Small intestine (tissue), 7 donors: ENCODE data around the gene FPR2. TPM values are rescaled to one million over a fixed set of nuclear protein-coding genes. Genes with fewer than 3 reads are reported as not detected.
A peak's percentile ranks its signal among the peaks of the same experiment; 100 is the strongest.
"Not testable (repeated sequence)": the region's sequence is repeated elsewhere in the genome, so short reads cannot be mapped to it uniquely, and the experiment has no call there.

Experiments used
- DNase-seq, 2 donors: peaks; one replicate each; pipeline versions ENCODE4 v3.0.0 to v3.0.0-alpha.2; 2013
- FAIRE-seq: peaks from 2 replicates; lab custom pipeline; 2012; peaks lifted over from hg19 to GRCh38; lab: Jason Lieb, UNC
- H3K27ac ChIP-seq, 3 donors: one replicate each; pipeline ENCODE4 v1.5.1; 2013; ENCODE audit warnings: low read length in 2 of 3, mild to moderate bottlenecking in 2 of 3, control low read depth in 1 of 3, inconsistent platforms in 1 of 3, low read depth in 1 of 3, moderate library complexity in 1 of 3
- H3K27me3 ChIP-seq, 3 donors: one replicate each; pipeline ENCODE4 v1.6.1; 2013; ENCODE audit warnings: low read length in 3 of 3, inconsistent platforms in 1 of 3; ENCODE audit not compliant: control insufficient read depth in 3 of 3, insufficient read depth in 3 of 3
- H3K36me3 ChIP-seq, 3 donors: one replicate each; pipeline ENCODE4 v1.6.1; 2013; ENCODE audit warnings: low read length in 3 of 3, inconsistent platforms in 1 of 3, low read depth in 1 of 3, mild to moderate bottlenecking in 1 of 3, moderate library complexity in 1 of 3; ENCODE audit not compliant: control insufficient read depth in 3 of 3, insufficient read depth in 2 of 3
- H3K4me1 ChIP-seq, 3 donors: one replicate each; pipeline ENCODE4 v1.6.1; 2013; ENCODE audit warnings: low read length in 2 of 3, inconsistent platforms in 1 of 3, low read depth in 1 of 3, mild to moderate bottlenecking in 1 of 3, moderate library complexity in 1 of 3; ENCODE audit not compliant: control insufficient read depth in 3 of 3, insufficient read depth in 2 of 3
- H3K4me3 ChIP-seq, 3 donors: one replicate each; pipeline ENCODE4 v1.5.1; 2013; ENCODE audit warnings: low read length in 3 of 3, control low read depth in 1 of 3, inconsistent platforms in 1 of 3, low read depth in 1 of 3, mild to moderate bottlenecking in 1 of 3, moderate library complexity in 1 of 3
- H3K9me3 ChIP-seq, 2 donors: one replicate each; pipeline ENCODE4 v1.6.1; 2013; ENCODE audit warnings: low read depth in 1 of 2, low read length in 1 of 2; ENCODE audit not compliant: control insufficient read depth in 2 of 2, insufficient read depth in 1 of 2
- WGBS, 3 donors: extraction: QIAGEN DNeasy Blood & Tissue Kit; methylation state at CpG; one replicate each; pipeline ENCODE4 v1.1.7; 2013; 5-methylcytosine and 5-hydroxymethylcytosine counted together
- polyA plus RNA-seq, 4 donors: library from polyadenylated mRNA; stranded (reverse) in 3 of 4; unstranded in 1 of 4; fragments of 200-250 nt in 3 of 4; fragments of 120-200 nt in 1 of 4; gene quantifications; one replicate each; pipeline versions ENCODE4 v1.2.1 to v1.2.3, GENCODE V29; 2013
- donor health status: healthy with polysubstance abuse.
- donor health status: control.
- donor health status: control.
- donor health status: Bipolar disorder and iron deficiency.
- donor health status: healthy.

The FPR2 gene
- polyA plus RNA-seq, 4 donors, result 0.04 to 2.6 (median 1.8) TPM; not detected in 1

- H3K4me3 ChIP-seq, result no peak overlapping the region
- DNase-seq, result no peak
- no peaks in the 10 kb centered on the region for H3K36me3 ChIP-seq
- 68 to 77% (median 74%) methylated on average over 7 of the region's 7 CpGs for WGBS, 3 donors
- no peaks in the 10 kb centered on the region for H3K27me3 ChIP-seq
- H3K4me1 ChIP-seq, result no peaks in the 10 kb centered on the region
- FAIRE-seq, result no peak
- peak overlapping the region in 1 of 3 donors; percentile 57 for H3K27ac ChIP-seq
- H3K9me3 ChIP-seq, result peaks cover 2% of the 10 kb centered on the region in 2 donors
Measured at GRCh38 chr19:51800473-51801244, 39.7 kb downstream of the FPR2 start.

- Histone ChIP-seq H3K4me1 (no peaks in the 10 kb centered on the region), H3K9me3 (peaks cover 2% of the 10 kb centered on the region in 2 donors), H3K4me3 (no peak overlapping the region), H3K36me3 (no peaks in the 10 kb centered on the region), H3K27ac (no peak overlapping the region), H3K27me3 (no peaks in the 10 kb centered on the region)
- no peak for FAIRE-seq
- WGBS, 3 donors, result 57 to 77% (median 74%) methylated on average over 2 of the region's 2 CpGs
- no peak for DNase-seq
Measured at GRCh38 chr19:51802775-51803174, 41.8 kb downstream of the FPR2 start.

- whole genome bisulfite sequencing, 3 donors, result 74 to 78% (median 74%) methylated on average over 4 of the region's 4 CpGs
- H3K27me3 ChIP-seq, result no peaks in the 10 kb centered on the region
- no peaks in the 10 kb centered on the region for H3K4me1 ChIP-seq
- H3K4me3 ChIP-seq, result no peak overlapping the region
- H3K9me3 ChIP-seq, result peaks cover 2% of the 10 kb centered on the region in 2 donors
- DNase-seq (no peak), FAIRE-seq (no peak)
- H3K27ac ChIP-seq, result peak overlapping the region in 1 of 3 donors; percentile 33
- H3K36me3 ChIP-seq, result no peaks in the 10 kb centered on the region
Measured at GRCh38 chr19:51803519-51803918, 42.5 kb downstream of the FPR2 start.

GRCh38 chr19:51803967-51804366 lies 43.0 kb downstream of the FPR2 start:
- no peaks in the 10 kb centered on the region for H3K4me1 ChIP-seq
- H3K27me3 ChIP-seq, result no peaks in the 10 kb centered on the region
- H3K27ac ChIP-seq, result no peak overlapping the region
- H3K4me3 ChIP-seq, result no peak overlapping the region
- H3K36me3 ChIP-seq, result no peaks in the 10 kb centered on the region
- FAIRE-seq (no peak), DNase-seq (no peak)
- 45 to 52% (median 46%) methylated on average over 5 of the region's 5 CpGs for WGBS, 3 donors
- peaks cover 2% of the 10 kb centered on the region in 2 donors for H3K9me3 ChIP-seq

- H3K27ac ChIP-seq, result peak overlapping the region in 1 of 3 donors; percentile 38
- H3K4me1 ChIP-seq, H3K36me3 ChIP-seq, FAIRE-seq, H3K9me3 ChIP-seq, DNase-seq, H3K27me3 ChIP-seq, H3K4me3 ChIP-seq: not testable (repeated sequence)
- whole genome bisulfite sequencing, 3 donors, result 76 to 83% (median 78%) methylated on average over 9 of the region's 9 CpGs
Measured at GRCh38 chr19:51804789-51805188, 43.8 kb downstream of the FPR2 start.

- not testable (repeated sequence) for H3K36me3 ChIP-seq, H3K9me3 ChIP-seq, H3K4me3 ChIP-seq, H3K4me1 ChIP-seq, FAIRE-seq, H3K27me3 ChIP-seq, H3K27ac ChIP-seq, DNase-seq
- 85 to 92% (median 87%) methylated on average over 8 of the region's 8 CpGs for WGBS, 3 donors
Measured at GRCh38 chr19:51805396-51805795, 44.4 kb downstream of the FPR2 start.

GRCh38 chr19:51806571-51806970 lies 45.6 kb downstream of the FPR2 start:
- 80 to 93% (median 87%) methylated on average over 5 of the region's 5 CpGs for WGBS, 3 donors
- not testable (repeated sequence) for FAIRE-seq

GRCh38 chr19:51807111-51807701 lies 46.2 kb downstream of the FPR2 start:
- WGBS, 3 donors, result 38 to 52% (median 46%) methylated on average over 6 of the region's 6 CpGs
- Histone ChIP-seq H3K9me3 (no peaks in the 10 kb centered on the region), H3K27ac (no peak overlapping the region), H3K27me3 (no peaks in the 10 kb centered on the region), H3K36me3 (no peaks in the 10 kb centered on the region), H3K4me3 (no peak overlapping the region), H3K4me1 (no peaks in the 10 kb centered on the region)
- FAIRE-seq (no peak), DNase-seq (no peak)

More at GRCh38 chr19:51806571-51806970, 45.6 kb downstream of the FPR2 start:
- H3K9me3 ChIP-seq, H3K4me3 ChIP-seq, DNase-seq, H3K36me3 ChIP-seq, H3K4me1 ChIP-seq, H3K27me3 ChIP-seq, H3K27ac ChIP-seq: not testable (repeated sequence)
